ENCODE results near the gene PCYOX1L.

Gene PCYOX1L

DNA sequence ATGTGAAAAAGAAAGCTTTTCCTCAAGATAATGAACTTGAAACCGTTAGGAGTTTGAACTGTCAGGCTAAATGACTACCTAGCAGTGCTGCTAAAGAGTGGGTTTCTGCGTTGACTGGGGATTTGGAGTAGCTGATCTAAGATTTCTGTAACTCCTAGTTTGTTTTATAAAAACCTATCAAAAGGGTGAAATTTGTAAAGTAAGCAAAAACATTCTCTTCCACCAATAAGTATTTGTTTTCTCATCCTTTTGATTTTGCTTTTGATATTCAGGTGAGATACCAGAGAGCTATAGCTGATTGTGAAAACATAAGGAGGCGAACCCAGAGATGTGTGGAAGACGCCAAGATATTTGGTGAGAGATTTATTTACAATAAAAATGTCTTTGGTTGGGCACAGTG is 8.5 kb upstream of the PCYOX1L start:
- no peak for TF ChIP-seq FOXP2 (optimal IDR thresholded peaks at IDR 0.05; ENCODE audit: borderline replicate concordance, extremely low read depth, extremely low read length, insufficient read depth)
- TF ChIP-seq, protein P1, sequence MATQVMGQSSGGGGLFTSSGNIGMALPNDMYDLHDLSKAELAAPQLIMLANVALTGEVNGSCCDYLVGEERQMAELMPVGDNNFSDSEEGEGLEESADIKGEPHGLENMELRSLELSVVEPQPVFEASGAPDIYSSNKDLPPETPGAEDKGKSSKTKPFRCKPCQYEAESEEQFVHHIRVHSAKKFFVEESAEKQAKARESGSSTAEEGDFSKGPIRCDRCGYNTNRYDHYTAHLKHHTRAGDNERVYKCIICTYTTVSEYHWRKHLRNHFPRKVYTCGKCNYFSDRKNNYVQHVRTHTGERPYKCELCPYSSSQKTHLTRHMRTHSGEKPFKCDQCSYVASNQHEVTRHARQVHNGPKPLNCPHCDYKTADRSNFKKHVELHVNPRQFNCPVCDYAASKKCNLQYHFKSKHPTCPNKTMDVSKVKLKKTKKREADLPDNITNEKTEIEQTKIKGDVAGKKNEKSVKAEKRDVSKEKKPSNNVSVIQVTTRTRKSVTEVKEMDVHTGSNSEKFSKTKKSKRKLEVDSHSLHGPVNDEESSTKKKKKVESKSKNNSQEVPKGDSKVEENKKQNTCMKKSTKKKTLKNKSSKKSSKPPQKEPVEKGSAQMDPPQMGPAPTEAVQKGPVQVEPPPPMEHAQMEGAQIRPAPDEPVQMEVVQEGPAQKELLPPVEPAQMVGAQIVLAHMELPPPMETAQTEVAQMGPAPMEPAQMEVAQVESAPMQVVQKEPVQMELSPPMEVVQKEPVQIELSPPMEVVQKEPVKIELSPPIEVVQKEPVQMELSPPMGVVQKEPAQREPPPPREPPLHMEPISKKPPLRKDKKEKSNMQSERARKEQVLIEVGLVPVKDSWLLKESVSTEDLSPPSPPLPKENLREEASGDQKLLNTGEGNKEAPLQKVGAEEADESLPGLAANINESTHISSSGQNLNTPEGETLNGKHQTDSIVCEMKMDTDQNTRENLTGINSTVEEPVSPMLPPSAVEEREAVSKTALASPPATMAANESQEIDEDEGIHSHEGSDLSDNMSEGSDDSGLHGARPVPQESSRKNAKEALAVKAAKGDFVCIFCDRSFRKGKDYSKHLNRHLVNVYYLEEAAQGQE (IDR thresholded peaks at IDR 0.05; ENCODE audit: insufficient read depth in 1 of 2, low read depth in 2 of 2, low read length in 2 of 2) = no peak
- no peak for TF ChIP-seq POLR2AphosphoS5 (IDR thresholded peaks at IDR 0.05; ENCODE audit: low read depth, low read length)
- TF ChIP-seq SIN3A (IDR thresholded peaks at IDR 0.05; ENCODE audit: borderline replicate concordance, insufficient read depth, low read length) = no peak
- no peak for TF ChIP-seq TAF1 (IDR thresholded peaks at IDR 0.05; ENCODE audit: borderline replicate concordance, insufficient read depth, low read length)

DNA sequence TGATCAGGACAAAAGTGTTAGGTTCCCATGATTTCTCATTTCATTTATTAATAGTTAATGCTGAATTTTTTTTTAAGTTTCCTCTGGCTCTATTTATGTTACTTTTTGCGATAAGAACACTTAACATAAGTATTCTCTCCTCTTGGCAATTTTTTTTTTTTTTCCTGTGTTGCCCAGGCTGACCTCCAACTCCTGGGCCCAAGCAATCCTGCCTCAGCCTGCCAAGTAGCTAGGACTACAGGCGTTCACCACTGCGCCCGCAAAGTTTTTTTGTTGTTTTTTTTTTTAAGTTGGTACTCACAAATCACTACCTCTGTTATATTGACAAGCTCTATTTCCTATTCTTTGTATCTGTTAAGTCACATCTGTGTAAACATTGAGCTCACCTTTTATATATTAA is 5.7 kb upstream of the PCYOX1L start:
- TF ChIP-seq POLR2AphosphoS5 (IDR thresholded peaks at IDR 0.05; ENCODE audit: low read depth, low read length) = no peak
- no peak for TF ChIP-seq FOXP2 (optimal IDR thresholded peaks at IDR 0.05; ENCODE audit: borderline replicate concordance, extremely low read depth, extremely low read length, insufficient read depth)
- TF ChIP-seq, protein P1 (IDR thresholded peaks at IDR 0.05; ENCODE audit: insufficient read depth in 1 of 2, low read depth in 2 of 2, low read length in 2 of 2) = no peak
- TF ChIP-seq TAF1 (IDR thresholded peaks at IDR 0.05; ENCODE audit: borderline replicate concordance, insufficient read depth, low read length) = no peak
- TF ChIP-seq SIN3A (IDR thresholded peaks at IDR 0.05; ENCODE audit: borderline replicate concordance, insufficient read depth, low read length) = no peak

DNA sequence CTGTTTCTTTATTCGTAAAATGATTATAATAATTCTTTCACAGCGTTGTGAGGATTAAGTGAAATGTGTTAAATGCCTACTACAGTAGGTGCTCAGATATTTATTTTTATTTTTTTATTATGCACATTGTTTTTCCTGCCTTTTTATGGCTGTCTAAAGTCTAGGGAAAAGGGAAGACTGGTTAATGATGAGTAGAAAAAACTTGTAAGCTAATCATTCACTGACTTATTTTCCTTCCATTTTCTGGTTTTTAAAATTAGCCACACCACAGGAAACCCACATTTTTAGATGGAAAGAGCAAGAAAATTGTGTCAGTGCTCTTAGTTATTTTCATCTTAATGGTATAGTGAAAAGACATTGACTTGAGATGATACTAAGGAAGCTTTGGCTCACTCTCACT is 3.9 kb upstream of the PCYOX1L start:
- TF ChIP-seq POLR2AphosphoS5 (IDR thresholded peaks at IDR 0.05; ENCODE audit: low read depth, low read length) = no peak
- no peak for TF ChIP-seq FOXP2 (optimal IDR thresholded peaks at IDR 0.05; ENCODE audit: borderline replicate concordance, extremely low read depth, extremely low read length, insufficient read depth)
- TF ChIP-seq TAF1 (IDR thresholded peaks at IDR 0.05; ENCODE audit: borderline replicate concordance, insufficient read depth, low read length) = no peak
- TF ChIP-seq, protein P1 (IDR thresholded peaks at IDR 0.05; ENCODE audit: insufficient read depth in 1 of 2, low read depth in 2 of 2, low read length in 2 of 2) = no peak
- no peak for TF ChIP-seq SIN3A (IDR thresholded peaks at IDR 0.05; ENCODE audit: borderline replicate concordance, insufficient read depth, low read length)

DNA sequence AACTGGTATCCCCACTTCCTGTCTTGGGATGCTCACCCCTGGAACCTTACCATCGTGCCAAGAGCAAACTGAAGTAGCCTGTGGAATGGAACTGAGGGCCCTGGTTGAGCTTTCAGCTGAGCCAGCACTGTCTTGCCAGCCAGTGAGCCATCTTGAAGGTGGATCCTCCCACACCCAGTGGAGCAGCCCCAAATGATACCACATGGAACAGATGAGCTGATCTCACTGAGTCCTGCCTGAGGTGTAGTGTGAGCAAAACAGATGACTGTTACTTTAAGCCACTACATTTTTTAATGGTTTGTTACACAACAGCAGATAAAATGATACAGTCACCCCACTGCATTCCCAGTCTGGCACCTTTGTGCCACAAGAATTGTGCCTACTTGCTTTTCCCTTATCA is 2.2 kb upstream of the PCYOX1L start:
- TF ChIP-seq TAF1 (IDR thresholded peaks at IDR 0.05; ENCODE audit: borderline replicate concordance, insufficient read depth, low read length) (no peak), FOXP2 (optimal IDR thresholded peaks at IDR 0.05; ENCODE audit: borderline replicate concordance, extremely low read depth, extremely low read length, insufficient read depth) (no peak), SIN3A (IDR thresholded peaks at IDR 0.05; ENCODE audit: borderline replicate concordance, insufficient read depth, low read length) (no peak), POLR2AphosphoS5 (IDR thresholded peaks at IDR 0.05; ENCODE audit: low read depth, low read length) (no peak)
- TF ChIP-seq, protein P1 (IDR thresholded peaks at IDR 0.05; ENCODE audit: insufficient read depth in 1 of 2, low read depth in 2 of 2, low read length in 2 of 2) = no peak

DNA sequence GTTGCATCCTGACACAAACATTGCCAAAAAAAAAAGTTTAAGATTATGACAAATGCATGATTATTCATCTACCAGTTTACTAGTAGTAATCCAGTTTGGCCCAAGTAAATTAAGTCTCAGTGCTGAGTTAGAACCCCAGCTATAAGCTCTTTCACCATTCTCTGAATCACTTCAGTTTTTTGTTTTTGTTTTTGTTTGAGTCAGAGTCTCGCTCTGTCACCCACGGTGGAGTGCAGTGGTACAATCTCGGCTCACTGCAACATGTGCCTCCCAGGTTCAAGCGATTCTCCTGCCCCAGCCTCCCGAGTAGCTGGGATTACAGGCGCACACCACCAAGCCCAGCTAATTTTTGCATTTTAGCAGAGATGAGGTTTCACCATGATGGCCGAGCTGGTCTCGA is 1.5 kb upstream of the PCYOX1L start:
- no peak for TF ChIP-seq SIN3A (IDR thresholded peaks at IDR 0.05; ENCODE audit: borderline replicate concordance, insufficient read depth, low read length)
- TF ChIP-seq POLR2AphosphoS5 (IDR thresholded peaks at IDR 0.05; ENCODE audit: low read depth, low read length) = no peak
- TF ChIP-seq FOXP2 (optimal IDR thresholded peaks at IDR 0.05; ENCODE audit: borderline replicate concordance, extremely low read depth, extremely low read length, insufficient read depth) = no peak
- TF ChIP-seq TAF1 (IDR thresholded peaks at IDR 0.05; ENCODE audit: borderline replicate concordance, insufficient read depth, low read length) = no peak
- TF ChIP-seq, protein P1 (IDR thresholded peaks at IDR 0.05; ENCODE audit: insufficient read depth in 1 of 2, low read depth in 2 of 2, low read length in 2 of 2) = no peak

Measured in PFSK-1 (cell line).